ENCODE measurements around the gene MED31. TPM values are rescaled to one million over a fixed set of nuclear protein-coding genes. Genes with fewer than 3 reads are reported as not detected.

The MED31 gene
- total and polyA plus RNA-seq, 2 experiments from 2014 or later = 8.9 to 70.0 TPM

GRCh38 chr17:6684460-6684783 lies 33.0 kb upstream of the MED31 start:
- Histone ChIP-seq H3K9ac (no peak overlapping the region), H3K9me2 (ENCODE audit: insufficient read depth) (no peaks in the 10 kb centered on the region), H3K27ac (no peak overlapping the region), H3K4me2 (ENCODE audit: unreplicated experiment) (no peak overlapping the region), H4K20me1 (ENCODE audit: insufficient read depth) (no peaks in the 10 kb centered on the region), H3K79me2 (ENCODE audit: insufficient read depth) (no peaks in the 10 kb centered on the region), H3K4me1 (ENCODE audit: insufficient read depth) (no peaks in the 10 kb centered on the region), H3K9me3 (ENCODE audit: low read depth) (no peaks in the 10 kb centered on the region), H3F3A (ENCODE audit: insufficient read depth) (no peaks in the 10 kb centered on the region), H3K36me3 (ENCODE audit: low read depth) (no peaks in the 10 kb centered on the region), H3K27me3 (replicated peaks; ENCODE audit: insufficient read depth) (peaks cover 31% of the 10 kb centered on the region), H3K4me3 (no peak overlapping the region), H2AFZ (no peak overlapping the region)
- no peak for DNase-seq
- 30 to 34% methylated on average over 7 of the region's 7 CpGs for WGBS, 2 experiments (ENCODE audit: low coverage in 1 of 2, low lambda C conversion rate in 2 of 2, missing lambda C conversion rate in 2 of 2)
- TF ChIP-seq EZH2phosphoT487 (IDR thresholded peaks at IDR 0.05; ENCODE audit: insufficient read depth, low read depth) = no peak
- no peak for TF ChIP-seq EZH2 (IDR thresholded peaks at IDR 0.05; ENCODE audit: insufficient read depth, poor library complexity, severe bottlenecking)
- in situ Hi-C loops (cut with MboI) = no loop called here

GRCh38 chr17:6683730-6684459 lies 32.5 kb upstream of the MED31 start:
- H3K79me2 ChIP-seq (ENCODE audit: insufficient read depth) = no peaks in the 10 kb centered on the region
- no peak overlapping the region for H3K4me2 ChIP-seq (ENCODE audit: unreplicated experiment)
- no peak for DNase-seq
- H3K9ac ChIP-seq = no peak overlapping the region
- in situ Hi-C loops (cut with MboI) = no loop called here
- no peak overlapping the region for H2AFZ ChIP-seq
- no peaks in the 10 kb centered on the region for H3F3A ChIP-seq (ENCODE audit: insufficient read depth)
- H3K36me3 ChIP-seq (ENCODE audit: low read depth) = no peaks in the 10 kb centered on the region
- H3K9me3 ChIP-seq (ENCODE audit: low read depth) = no peaks in the 10 kb centered on the region
- 55 to 78% methylated on average over 3 of the region's 3 CpGs for WGBS, 2 experiments (ENCODE audit: low coverage in 1 of 2, low lambda C conversion rate in 2 of 2, missing lambda C conversion rate in 2 of 2)
- H4K20me1 ChIP-seq (ENCODE audit: insufficient read depth) = no peaks in the 10 kb centered on the region
- H3K4me3 ChIP-seq = no peak overlapping the region
- peaks cover 35% of the 10 kb centered on the region for H3K27me3 ChIP-seq (replicated peaks; ENCODE audit: insufficient read depth)
- H3K9me2 ChIP-seq (ENCODE audit: insufficient read depth) = no peaks in the 10 kb centered on the region
- TF ChIP-seq EZH2 (IDR thresholded peaks at IDR 0.05; ENCODE audit: insufficient read depth, poor library complexity, severe bottlenecking) = no peak
- no peak for TF ChIP-seq EZH2phosphoT487 (IDR thresholded peaks at IDR 0.05; ENCODE audit: insufficient read depth, low read depth)
- no peaks in the 10 kb centered on the region for H3K4me1 ChIP-seq (ENCODE audit: insufficient read depth)
- H3K27ac ChIP-seq = no peak overlapping the region

GRCh38 chr17:6683081-6683684 lies 31.8 kb upstream of the MED31 start:
- Histone ChIP-seq H3K4me2 (ENCODE audit: unreplicated experiment) (no peak overlapping the region), H3K79me2 (ENCODE audit: insufficient read depth) (no peaks in the 10 kb centered on the region), H3F3A (ENCODE audit: insufficient read depth) (no peaks in the 10 kb centered on the region), H3K27ac (no peak overlapping the region), H3K27me3 (replicated peaks; ENCODE audit: insufficient read depth) (peaks cover 42% of the 10 kb centered on the region), H3K4me3 (no peak overlapping the region), H4K20me1 (ENCODE audit: insufficient read depth) (no peaks in the 10 kb centered on the region), H3K9ac (no peak overlapping the region), H2AFZ (no peak overlapping the region), H3K9me2 (ENCODE audit: insufficient read depth) (no peaks in the 10 kb centered on the region), H3K36me3 (ENCODE audit: low read depth) (no peaks in the 10 kb centered on the region), H3K4me1 (ENCODE audit: insufficient read depth) (no peaks in the 10 kb centered on the region), H3K9me3 (ENCODE audit: low read depth) (no peaks in the 10 kb centered on the region)
- DNase-seq = no peak
- in situ Hi-C loops (cut with MboI) = no loop called here
- no peak for TF ChIP-seq EZH2phosphoT487 (IDR thresholded peaks at IDR 0.05; ENCODE audit: insufficient read depth, low read depth)
- TF ChIP-seq EZH2 (IDR thresholded peaks at IDR 0.05; ENCODE audit: insufficient read depth, poor library complexity, severe bottlenecking) = no peak
- WGBS, 2 experiments (ENCODE audit: low coverage in 1 of 2, low lambda C conversion rate in 2 of 2, missing lambda C conversion rate in 2 of 2) = 55 to 66% methylated on average over 3 of the region's 3 CpGs

GRCh38 chr17:6682339-6682738 lies 30.9 kb upstream of the MED31 start:
- DNase-seq = no peak
- in situ Hi-C loops (cut with MboI) = no loop called here
- H3K4me2 ChIP-seq (ENCODE audit: unreplicated experiment) = no peak overlapping the region
- no peaks in the 10 kb centered on the region for H3K9me2 ChIP-seq (ENCODE audit: insufficient read depth)
- H4K20me1 ChIP-seq (ENCODE audit: insufficient read depth) = no peaks in the 10 kb centered on the region
- H3K27ac ChIP-seq = no peak overlapping the region
- no peaks in the 10 kb centered on the region for H3K79me2 ChIP-seq (ENCODE audit: insufficient read depth)
- H3K4me1 ChIP-seq (ENCODE audit: insufficient read depth) = no peaks in the 10 kb centered on the region
- no peaks in the 10 kb centered on the region for H3F3A ChIP-seq (ENCODE audit: insufficient read depth)
- WGBS, 2 experiments (ENCODE audit: low coverage in 1 of 2, low lambda C conversion rate in 2 of 2, missing lambda C conversion rate in 2 of 2) = 41 to 43% methylated on average over 4 of the region's 4 CpGs
- peaks cover 48% of the 10 kb centered on the region for H3K27me3 ChIP-seq (replicated peaks; ENCODE audit: insufficient read depth)
- H2AFZ ChIP-seq = no peak overlapping the region
- no peaks in the 10 kb centered on the region for H3K9me3 ChIP-seq (ENCODE audit: low read depth)
- no peak overlapping the region for H3K4me3 ChIP-seq
- no peaks in the 10 kb centered on the region for H3K36me3 ChIP-seq (ENCODE audit: low read depth)
- no peak for TF ChIP-seq EZH2phosphoT487 (IDR thresholded peaks at IDR 0.05; ENCODE audit: insufficient read depth, low read depth)
- TF ChIP-seq EZH2 (IDR thresholded peaks at IDR 0.05; ENCODE audit: insufficient read depth, poor library complexity, severe bottlenecking) = no peak
- H3K9ac ChIP-seq = no peak overlapping the region
